WTC11 (cell line): ENCODE results near the gene TCF12. TPM values are rescaled to one million over a fixed set of nuclear protein-coding genes. Genes with fewer than 3 reads are reported as not detected.

Experiments used
- ATAC-seq: fragments of 200-7000 bp; cut with Tn5 transposase; 2 replicates; pipeline ENCODE4 v1.10.0; 2021; ENCODE audit warnings: mild to moderate bottlenecking, moderate library complexity
- CTCF ChIA-PET: fragments of 300-600 bp; sonication (Branson Sonifier 250); formaldehyde crosslinking; loops from one replicate; lab custom pipeline; 2021; ENCODE audit warnings: antibody characterized with exemption; lab: Charles Lee
- POLR2A ChIA-PET: fragments of 350-600 bp; sonication (Branson Sonifier 250); formaldehyde crosslinking; loops from one replicate; lab custom pipeline; 2021; ENCODE audit warnings: antibody characterized with exemption; lab: Charles Lee
- DNase-seq: peaks from one replicate; pipeline ENCODE4 v3.0.0; 2021; ENCODE audit warnings: low spot score
- H3K27ac Mint-ChIP-seq: 2 replicates; pipeline ENCODE4 v1.8.0; 2021; ENCODE audit warnings: mixed read lengths
- H3K27me3 Mint-ChIP-seq: 2 replicates; pipeline ENCODE4 v1.8.0; 2021; ENCODE audit warnings: low read depth, mild to moderate bottlenecking, moderate library complexity, mixed read lengths
- H3K36me3 Mint-ChIP-seq: 2 replicates; pipeline ENCODE4 v1.8.0; 2021; ENCODE audit warnings: mixed read lengths
- H3K4me1 Mint-ChIP-seq: 2 replicates; pipeline ENCODE4 v1.8.0; 2022; ENCODE audit warnings: mixed read lengths
- H3K4me3 Mint-ChIP-seq: 2 replicates; pipeline ENCODE4 v1.8.0; 2021; ENCODE audit warnings: mild to moderate bottlenecking, moderate library complexity, mixed read lengths
- H3K9me3 Mint-ChIP-seq: 2 replicates; pipeline ENCODE4 v1.8.0; 2021; ENCODE audit warnings: mixed read lengths
- ATF6 ChIP-seq: sonication (generic); formaldehyde crosslinking; IDR thresholded peaks from 2 replicates; pipeline ENCODE4 v1.8.1; 2023; ENCODE audit warnings: mild to moderate bottlenecking, missing genetic modification reagents
- GABPB1 ChIP-seq: sonication (generic); formaldehyde crosslinking; IDR thresholded peaks from 2 replicates; pipeline ENCODE4 v1.8.1; 2023; ENCODE audit warnings: mild to moderate bottlenecking, missing genetic modification reagents
- JAZF1 ChIP-seq: fragments of 250-450 bp; sonication (Bioruptor Pico); IDR thresholded peaks from 2 replicates; pipeline ENCODE4 v1.9.0; 2021; ENCODE audit warnings: moderate library complexity, mild to moderate bottlenecking, inconsistent platforms
- MYBL2 ChIP-seq: sonication (generic); formaldehyde crosslinking; IDR thresholded peaks from 2 replicates; pipeline ENCODE4 v1.8.1; 2023; ENCODE audit warnings: mild to moderate bottlenecking, moderate library complexity, missing genetic modification reagents
- NFATC4 ChIP-seq: fragments of 250-450 bp; sonication (Bioruptor Pico); IDR thresholded peaks from 2 replicates; pipeline ENCODE4 v1.9.0; 2021; ENCODE audit warnings: mild to moderate bottlenecking
- NFYB ChIP-seq: sonication (generic); formaldehyde crosslinking; conservative IDR thresholded peaks from 2 replicates; pipeline ENCODE4 v1.8.0; 2022; ENCODE audit warnings: low read depth, missing genetic modification reagents
- TCF7 ChIP-seq: sonication (generic); formaldehyde crosslinking; IDR thresholded peaks from 2 replicates; pipeline ENCODE4 v1.8.0; 2022; ENCODE audit warnings: mild to moderate bottlenecking, low read depth, missing genetic modification reagents, moderate library complexity
- TEAD4 ChIP-seq: sonication (generic); formaldehyde crosslinking; IDR thresholded peaks from 2 replicates; pipeline ENCODE4 v1.8.0; 2022; ENCODE audit warnings: mild to moderate bottlenecking, missing genetic modification reagents
- USF1 ChIP-seq: sonication (generic); formaldehyde crosslinking; IDR thresholded peaks from 2 replicates; pipeline ENCODE4 v1.8.0; 2022; ENCODE audit warnings: mild to moderate bottlenecking, missing genetic modification reagents
- ZBTB21 ChIP-seq: sonication (generic); formaldehyde crosslinking; IDR thresholded peaks from 2 replicates; pipeline ENCODE4 v1.8.1; 2023; ENCODE audit warnings: mild to moderate bottlenecking, missing genetic modification reagents, borderline replicate concordance
- ZNF263 ChIP-seq: sonication (generic); formaldehyde crosslinking; IDR thresholded peaks from 2 replicates; pipeline ENCODE4 v1.8.1; 2022; ENCODE audit warnings: low read depth, mild to moderate bottlenecking, moderate library complexity, missing genetic modification reagents
- ZNF396 ChIP-seq: fragments of 250-450 bp; sonication (Bioruptor Pico); IDR thresholded peaks from 2 replicates; pipeline ENCODE4 v1.8.0; 2021; ENCODE audit warnings: mild to moderate bottlenecking, moderate library complexity, borderline replicate concordance
- ZNF416 ChIP-seq: fragments of 250-450 bp; sonication (Bioruptor Pico); IDR thresholded peaks from 2 replicates; pipeline ENCODE4 v1.9.0; 2021; ENCODE audit warnings: mild to moderate bottlenecking, inconsistent platforms
- total RNA-seq: library from RNA; stranded (reverse); gene quantifications from 3 replicates; pipeline ENCODE4 v1.2.3, GENCODE V29; 2021
- TF ChIP-seq, protein P1 (sequence below): sonication (generic); formaldehyde crosslinking; IDR thresholded peaks from 2 replicates; pipeline ENCODE4 v1.8.0; 2023; ENCODE audit warnings: missing genetic modification reagents, mild to moderate bottlenecking, borderline replicate concordance
- TF ChIP-seq, protein P2 (sequence below): sonication (generic); formaldehyde crosslinking; IDR thresholded peaks from 2 replicates; pipeline ENCODE4 v1.8.1; 2023; ENCODE audit warnings: mild to moderate bottlenecking, missing genetic modification reagents, borderline replicate concordance
- TF ChIP-seq, protein P3 (sequence below): sonication (generic); formaldehyde crosslinking; IDR thresholded peaks from 2 replicates; pipeline ENCODE4 v1.8.0; 2022; ENCODE audit warnings: mild to moderate bottlenecking, missing genetic modification reagents
- TF ChIP-seq, protein P4 (sequence below): fragments of 250-450 bp; sonication (Bioruptor Pico); IDR thresholded peaks from 2 replicates; pipeline ENCODE4 v2.1.2; 2022; ENCODE audit warnings: mild to moderate bottlenecking, moderate library complexity
- TF ChIP-seq, protein P5 (sequence below): fragments of 250-450 bp; sonication (Bioruptor Pico); conservative IDR thresholded peaks from 2 replicates; pipeline ENCODE4 v1.9.0; 2021; ENCODE audit warnings: mild to moderate bottlenecking

Gene TCF12
- total RNA-seq, 1 experiment from 2014 or later, result 73.2 TPM

DNA sequence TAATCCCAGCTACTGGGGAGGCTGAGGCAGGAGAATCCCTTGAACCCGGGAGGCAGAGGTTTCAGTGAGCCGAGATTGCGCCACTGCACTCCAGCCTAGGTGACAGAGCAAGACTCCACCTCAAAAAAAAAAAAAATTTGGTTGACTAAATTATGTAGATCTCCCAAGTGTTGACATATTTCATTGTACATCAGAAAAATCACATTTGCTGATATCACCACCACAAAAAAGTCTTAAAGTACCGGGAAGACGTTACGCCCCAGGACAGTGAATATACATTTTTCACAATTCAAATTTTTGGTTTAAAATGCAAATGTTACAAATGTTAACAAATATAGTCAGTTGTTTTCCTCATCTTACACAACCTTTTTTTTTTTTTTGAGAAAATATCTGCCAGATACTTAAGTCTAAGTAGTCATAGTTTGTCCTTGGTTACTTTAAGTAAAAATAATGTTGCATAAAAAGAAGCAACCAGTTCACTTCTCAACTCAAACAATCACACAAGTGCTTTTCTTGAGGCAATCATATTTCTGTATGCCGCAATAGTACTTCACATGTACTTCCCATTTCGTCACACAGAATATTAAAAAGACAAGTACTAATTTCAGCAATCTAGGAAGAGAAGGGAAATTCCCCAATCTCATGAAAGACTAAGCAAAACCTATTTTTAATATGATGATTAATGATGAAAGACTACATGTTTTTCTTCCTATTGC is 41.0 kb upstream of the TCF12 start:
- no peak for TF ChIP-seq ZNF263 (CRISPR knock-in tag)
- no peak for TF ChIP-seq TCF7
- no peak for TF ChIP-seq GABPB1 (CRISPR knock-in tag)
- no peak for TF ChIP-seq ZNF416 (CRISPR knock-in tag)
- no peak for TF ChIP-seq NFATC4 (CRISPR knock-in tag)
- no peak for TF ChIP-seq ATF6
- TF ChIP-seq ZBTB21 (CRISPR knock-in tag), result no peak
- TF ChIP-seq ZNF396 (CRISPR knock-in tag), result no peak
- no peak for TF ChIP-seq USF1 (CRISPR knock-in tag)
- TF ChIP-seq, protein P1, sequence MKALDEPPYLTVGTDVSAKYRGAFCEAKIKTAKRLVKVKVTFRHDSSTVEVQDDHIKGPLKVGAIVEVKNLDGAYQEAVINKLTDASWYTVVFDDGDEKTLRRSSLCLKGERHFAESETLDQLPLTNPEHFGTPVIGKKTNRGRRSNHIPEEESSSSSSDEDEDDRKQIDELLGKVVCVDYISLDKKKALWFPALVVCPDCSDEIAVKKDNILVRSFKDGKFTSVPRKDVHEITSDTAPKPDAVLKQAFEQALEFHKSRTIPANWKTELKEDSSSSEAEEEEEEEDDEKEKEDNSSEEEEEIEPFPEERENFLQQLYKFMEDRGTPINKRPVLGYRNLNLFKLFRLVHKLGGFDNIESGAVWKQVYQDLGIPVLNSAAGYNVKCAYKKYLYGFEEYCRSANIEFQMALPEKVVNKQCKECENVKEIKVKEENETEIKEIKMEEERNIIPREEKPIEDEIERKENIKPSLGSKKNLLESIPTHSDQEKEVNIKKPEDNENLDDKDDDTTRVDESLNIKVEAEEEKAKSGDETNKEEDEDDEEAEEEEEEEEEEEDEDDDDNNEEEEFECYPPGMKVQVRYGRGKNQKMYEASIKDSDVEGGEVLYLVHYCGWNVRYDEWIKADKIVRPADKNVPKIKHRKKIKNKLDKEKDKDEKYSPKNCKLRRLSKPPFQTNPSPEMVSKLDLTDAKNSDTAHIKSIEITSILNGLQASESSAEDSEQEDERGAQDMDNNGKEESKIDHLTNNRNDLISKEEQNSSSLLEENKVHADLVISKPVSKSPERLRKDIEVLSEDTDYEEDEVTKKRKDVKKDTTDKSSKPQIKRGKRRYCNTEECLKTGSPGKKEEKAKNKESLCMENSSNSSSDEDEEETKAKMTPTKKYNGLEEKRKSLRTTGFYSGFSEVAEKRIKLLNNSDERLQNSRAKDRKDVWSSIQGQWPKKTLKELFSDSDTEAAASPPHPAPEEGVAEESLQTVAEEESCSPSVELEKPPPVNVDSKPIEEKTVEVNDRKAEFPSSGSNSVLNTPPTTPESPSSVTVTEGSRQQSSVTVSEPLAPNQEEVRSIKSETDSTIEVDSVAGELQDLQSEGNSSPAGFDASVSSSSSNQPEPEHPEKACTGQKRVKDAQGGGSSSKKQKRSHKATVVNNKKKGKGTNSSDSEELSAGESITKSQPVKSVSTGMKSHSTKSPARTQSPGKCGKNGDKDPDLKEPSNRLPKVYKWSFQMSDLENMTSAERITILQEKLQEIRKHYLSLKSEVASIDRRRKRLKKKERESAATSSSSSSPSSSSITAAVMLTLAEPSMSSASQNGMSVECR, result no peak
- no peak for TF ChIP-seq MYBL2 (CRISPR knock-in tag)
- TF ChIP-seq, protein P2, sequence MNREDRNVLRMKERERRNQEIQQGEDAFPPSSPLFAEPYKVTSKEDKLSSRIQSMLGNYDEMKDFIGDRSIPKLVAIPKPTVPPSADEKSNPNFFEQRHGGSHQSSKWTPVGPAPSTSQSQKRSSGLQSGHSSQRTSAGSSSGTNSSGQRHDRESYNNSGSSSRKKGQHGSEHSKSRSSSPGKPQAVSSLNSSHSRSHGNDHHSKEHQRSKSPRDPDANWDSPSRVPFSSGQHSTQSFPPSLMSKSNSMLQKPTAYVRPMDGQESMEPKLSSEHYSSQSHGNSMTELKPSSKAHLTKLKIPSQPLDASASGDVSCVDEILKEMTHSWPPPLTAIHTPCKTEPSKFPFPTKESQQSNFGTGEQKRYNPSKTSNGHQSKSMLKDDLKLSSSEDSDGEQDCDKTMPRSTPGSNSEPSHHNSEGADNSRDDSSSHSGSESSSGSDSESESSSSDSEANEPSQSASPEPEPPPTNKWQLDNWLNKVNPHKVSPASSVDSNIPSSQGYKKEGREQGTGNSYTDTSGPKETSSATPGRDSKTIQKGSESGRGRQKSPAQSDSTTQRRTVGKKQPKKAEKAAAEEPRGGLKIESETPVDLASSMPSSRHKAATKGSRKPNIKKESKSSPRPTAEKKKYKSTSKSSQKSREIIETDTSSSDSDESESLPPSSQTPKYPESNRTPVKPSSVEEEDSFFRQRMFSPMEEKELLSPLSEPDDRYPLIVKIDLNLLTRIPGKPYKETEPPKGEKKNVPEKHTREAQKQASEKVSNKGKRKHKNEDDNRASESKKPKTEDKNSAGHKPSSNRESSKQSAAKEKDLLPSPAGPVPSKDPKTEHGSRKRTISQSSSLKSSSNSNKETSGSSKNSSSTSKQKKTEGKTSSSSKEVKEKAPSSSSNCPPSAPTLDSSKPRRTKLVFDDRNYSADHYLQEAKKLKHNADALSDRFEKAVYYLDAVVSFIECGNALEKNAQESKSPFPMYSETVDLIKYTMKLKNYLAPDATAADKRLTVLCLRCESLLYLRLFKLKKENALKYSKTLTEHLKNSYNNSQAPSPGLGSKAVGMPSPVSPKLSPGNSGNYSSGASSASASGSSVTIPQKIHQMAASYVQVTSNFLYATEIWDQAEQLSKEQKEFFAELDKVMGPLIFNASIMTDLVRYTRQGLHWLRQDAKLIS, result no peak
- no peak for TF ChIP-seq JAZF1 (CRISPR knock-in tag)
- no peak for TF ChIP-seq NFYB (CRISPR knock-in tag)
- no peak for TF ChIP-seq TEAD4 (CRISPR knock-in tag)
- TF ChIP-seq, protein P3, sequence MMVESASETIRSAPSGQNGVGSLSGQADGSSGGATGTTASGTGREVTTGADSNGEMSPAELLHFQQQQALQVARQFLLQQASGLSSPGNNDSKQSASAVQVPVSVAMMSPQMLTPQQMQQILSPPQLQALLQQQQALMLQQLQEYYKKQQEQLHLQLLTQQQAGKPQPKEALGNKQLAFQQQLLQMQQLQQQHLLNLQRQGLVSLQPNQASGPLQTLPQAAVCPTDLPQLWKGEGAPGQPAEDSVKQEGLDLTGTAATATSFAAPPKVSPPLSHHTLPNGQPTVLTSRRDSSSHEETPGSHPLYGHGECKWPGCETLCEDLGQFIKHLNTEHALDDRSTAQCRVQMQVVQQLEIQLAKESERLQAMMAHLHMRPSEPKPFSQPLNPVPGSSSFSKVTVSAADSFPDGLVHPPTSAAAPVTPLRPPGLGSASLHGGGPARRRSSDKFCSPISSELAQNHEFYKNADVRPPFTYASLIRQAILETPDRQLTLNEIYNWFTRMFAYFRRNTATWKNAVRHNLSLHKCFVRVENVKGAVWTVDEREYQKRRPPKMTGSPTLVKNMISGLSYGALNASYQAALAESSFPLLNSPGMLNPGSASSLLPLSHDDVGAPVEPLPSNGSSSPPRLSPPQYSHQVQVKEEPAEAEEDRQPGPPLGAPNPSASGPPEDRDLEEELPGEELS (CRISPR knock-in tag), result no peak
- TF ChIP-seq, protein P4, sequence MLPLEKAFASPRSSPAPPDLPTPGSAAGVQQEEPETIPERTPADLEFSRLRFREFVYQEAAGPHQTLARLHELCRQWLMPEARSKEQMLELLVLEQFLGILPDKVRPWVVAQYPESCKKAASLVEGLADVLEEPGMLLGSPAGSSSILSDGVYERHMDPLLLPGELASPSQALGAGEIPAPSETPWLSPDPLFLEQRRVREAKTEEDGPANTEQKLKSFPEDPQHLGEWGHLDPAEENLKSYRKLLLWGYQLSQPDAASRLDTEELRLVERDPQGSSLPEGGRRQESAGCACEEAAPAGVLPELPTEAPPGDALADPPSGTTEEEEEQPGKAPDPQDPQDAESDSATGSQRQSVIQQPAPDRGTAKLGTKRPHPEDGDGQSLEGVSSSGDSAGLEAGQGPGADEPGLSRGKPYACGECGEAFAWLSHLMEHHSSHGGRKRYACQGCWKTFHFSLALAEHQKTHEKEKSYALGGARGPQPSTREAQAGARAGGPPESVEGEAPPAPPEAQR (CRISPR knock-in tag), result no peak
- TF ChIP-seq, protein P5, sequence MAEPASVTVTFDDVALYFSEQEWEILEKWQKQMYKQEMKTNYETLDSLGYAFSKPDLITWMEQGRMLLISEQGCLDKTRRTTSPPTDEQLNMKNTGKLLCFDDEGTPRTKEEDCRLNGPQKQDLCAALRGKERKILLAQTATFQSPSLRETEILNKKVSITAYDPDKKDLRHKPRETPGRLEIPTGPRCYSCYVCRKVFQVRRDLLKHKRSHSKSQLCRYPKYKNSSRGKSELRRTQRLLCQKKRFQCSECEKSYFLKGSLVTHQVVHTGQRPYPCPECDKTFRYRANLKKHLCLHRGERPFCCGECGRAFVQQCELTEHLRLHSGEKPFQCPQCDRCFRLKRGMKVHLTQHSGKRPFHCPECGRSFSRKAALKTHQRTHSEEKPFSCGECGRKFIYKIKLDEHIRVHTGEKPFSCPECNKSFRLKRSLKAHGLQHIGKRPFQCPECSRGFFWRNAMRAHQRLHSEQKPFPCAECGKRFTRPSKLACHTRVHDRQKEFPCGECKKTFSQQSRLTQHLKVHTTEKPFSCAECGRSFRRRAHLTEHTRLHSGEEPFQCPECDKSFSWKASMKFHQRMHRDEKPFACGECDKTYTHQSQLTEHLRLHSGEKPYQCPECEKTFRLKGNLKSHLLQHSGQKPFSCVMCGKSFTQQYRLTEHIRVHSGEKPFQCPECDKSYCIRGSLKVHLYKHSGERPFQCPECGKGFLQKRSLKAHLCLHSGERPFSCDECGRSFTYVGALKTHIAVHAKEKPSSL (CRISPR knock-in tag), result no peak
- CTCF ChIA-PET, result no interaction called here
- Mint-ChIP-seq H3K36me3 (no peaks in the 10 kb centered on the region), H3K9me3 (no peaks in the 10 kb centered on the region), H3K4me3 (no peak overlapping the region), H3K27me3 (no peaks in the 10 kb centered on the region), H3K27ac (no peak overlapping the region), H3K4me1 (peaks cover under 1% of the 10 kb centered on the region)
- ATAC-seq, result no peak
- DNase-seq, result no peak
- POLR2A ChIA-PET, result no interaction called here
